ENCODE measurements around the gene DNAJB12.

- TF ChIP-seq CTCF (IDR thresholded peaks at IDR 0.05) (no peak), POLR2A (IDR thresholded peaks at IDR 0.05) (no peak)
Observed at GRCh38 chr10:72355214-72355555, 466 bp upstream of the DNAJB12 start.

All from adrenal gland (tissue), 5 donors.